Spleen (tissue), 11 donors: ENCODE results near the gene COL28A1. TPM values are rescaled to one million over a fixed set of nuclear protein-coding genes. Genes with fewer than 3 reads are reported as not detected.

Source experiments
- DNase-seq: peaks from one replicate; pipeline ENCODE4 v3.0.0-alpha.2; 2020
- H3K27ac ChIP-seq, 8 donors: fragments of 200-600 bp; sonication (generic) in 7 of 8; 1 replicate in 4 of 8; 2 replicates in 4 of 8; pipeline versions ENCODE4 v1.5.0 to v1.8.0; 2016 to 2021; ENCODE audit warnings: inconsistent platforms in 4 of 8, mild to moderate bottlenecking in 4 of 8, moderate library complexity in 1 of 8
- H3K27me3 ChIP-seq, 7 donors: fragments of 200-600 bp; sonication (generic) in 6 of 7; replicated peaks in 1 of 7; 1 replicate in 4 of 7; 2 replicates in 3 of 7; pipeline versions ENCODE4 v1.5.0 to v1.8.0; 2016 to 2021; ENCODE audit warnings: inconsistent platforms in 3 of 7, mild to moderate bottlenecking in 1 of 7
- H3K36me3 ChIP-seq, 6 donors: fragments of 200-600 bp; sonication (generic) in 5 of 6; 1 replicate in 4 of 6; 2 replicates in 2 of 6; pipeline versions ENCODE4 v1.5.0 to v1.8.0; 2016 to 2021; ENCODE audit warnings: inconsistent platforms in 2 of 6
- H3K4me1 ChIP-seq, 6 donors: fragments of 200-600 bp; sonication (generic) in 5 of 6; 1 replicate in 3 of 6; 2 replicates in 3 of 6; pipeline versions ENCODE4 v1.5.0 to v1.8.0; 2016 to 2021; ENCODE audit warnings: inconsistent platforms in 3 of 6
- H3K4me3 ChIP-seq, 8 donors: fragments of 200-600 bp; sonication (generic) in 7 of 8; 1 replicate in 4 of 8; 2 replicates in 4 of 8; pipeline versions ENCODE4 v1.5.0 to v1.8.0; 2016 to 2021; ENCODE audit warnings: inconsistent platforms in 4 of 8, mild to moderate bottlenecking in 4 of 8, moderate library complexity in 2 of 8
- H3K9me3 ChIP-seq, 8 donors: fragments of 200-600 bp; sonication (generic) in 7 of 8; 1 replicate in 4 of 8; 2 replicates in 4 of 8; pipeline versions ENCODE4 v1.5.0 to v1.8.0; 2016 to 2021; ENCODE audit warnings: inconsistent platforms in 4 of 8
- POLR2A ChIP-seq, 3 donors: fragments of 450-650 bp; IDR thresholded peaks; one replicate each; pipeline ENCODE4 v1.5.1; 2017; ENCODE audit warnings: antibody characterized with exemption in 3 of 3, mild to moderate bottlenecking in 1 of 3
- POLR2AphosphoS5 ChIP-seq, 3 donors: sonication (generic); formaldehyde crosslinking; IDR thresholded peaks; one replicate each; pipeline ENCODE4 v1.5.1; 2017; ENCODE audit warnings: antibody characterized with exemption in 3 of 3
- WGBS, 5 donors: extraction: QIAGEN DNeasy Blood & Tissue Kit in 3 of 5; methylation state at CpG; one replicate each; pipeline versions ENCODE4 v1.1.5 to v1.1.7; 2013 to 2018; 5-methylcytosine and 5-hydroxymethylcytosine counted together
- intact Hi-C: fragments of 100-400 bp; cut with DNase I; formaldehyde crosslinking; loops from one replicate; pipeline ENCODE4 v1.15.0; 2023; ENCODE audit warnings: low total_unique reads
- polyA plus RNA-seq, 3 donors: library from polyadenylated mRNA; stranded (reverse); fragments of 200-250 nt; gene quantifications; one replicate each; pipeline ENCODE4 v1.2.1, GENCODE V29; 2013
- total RNA-seq, 7 donors: library from RNA; depleted of rRNA in 3 of 7; stranded (reverse); fragments of >200 nt in 3 of 7; fragmentation: NEBNext Ultra II Directional in 4 of 7; extraction: Animal tissue kit (Norgen Biotek cat#: 25700) in 4 of 7; gene quantifications; one replicate each; pipeline versions ENCODE4 v1.1.0 to v1.2.1, GENCODE V29; 2016 to 2021
- TF ChIP-seq, protein P1 (sequence below), 11 experiments: fragments of 200-600 bp in 7 of 11; fragments of 450-650 bp in 4 of 11; sonication (generic) in 4 of 11; IDR thresholded peaks in 8 of 11; conservative IDR thresholded peaks in 3 of 11; 1 replicate in 7 of 11; 2 replicates in 4 of 11; pipeline versions ENCODE4 v1.4.0 to v1.8.0; 2016 to 2021; ENCODE audit warnings: antibody characterized with exemption in 11 of 11, inconsistent platforms in 4 of 11, mild to moderate bottlenecking in 1 of 11
- donor health status: healthy with polysubstance abuse.
- donor health status: DM: no; HTN: no; CAD: no; lungs with moderate emphysema.
- donor health status: DM: no; HTN: no; CAD: no.
- donor health status: Bipolar disorder and iron deficiency.
- donor health status: healthy.
- donor health status: DM: no; HTN: no; CAD: no.
- donor health status: DM: yes; HTN: yes; CAD: no.

The COL28A1 gene
- total and polyA plus RNA-seq, 10 donors = 0.08 to 1.6 (median 0.51) TPM

DNA sequence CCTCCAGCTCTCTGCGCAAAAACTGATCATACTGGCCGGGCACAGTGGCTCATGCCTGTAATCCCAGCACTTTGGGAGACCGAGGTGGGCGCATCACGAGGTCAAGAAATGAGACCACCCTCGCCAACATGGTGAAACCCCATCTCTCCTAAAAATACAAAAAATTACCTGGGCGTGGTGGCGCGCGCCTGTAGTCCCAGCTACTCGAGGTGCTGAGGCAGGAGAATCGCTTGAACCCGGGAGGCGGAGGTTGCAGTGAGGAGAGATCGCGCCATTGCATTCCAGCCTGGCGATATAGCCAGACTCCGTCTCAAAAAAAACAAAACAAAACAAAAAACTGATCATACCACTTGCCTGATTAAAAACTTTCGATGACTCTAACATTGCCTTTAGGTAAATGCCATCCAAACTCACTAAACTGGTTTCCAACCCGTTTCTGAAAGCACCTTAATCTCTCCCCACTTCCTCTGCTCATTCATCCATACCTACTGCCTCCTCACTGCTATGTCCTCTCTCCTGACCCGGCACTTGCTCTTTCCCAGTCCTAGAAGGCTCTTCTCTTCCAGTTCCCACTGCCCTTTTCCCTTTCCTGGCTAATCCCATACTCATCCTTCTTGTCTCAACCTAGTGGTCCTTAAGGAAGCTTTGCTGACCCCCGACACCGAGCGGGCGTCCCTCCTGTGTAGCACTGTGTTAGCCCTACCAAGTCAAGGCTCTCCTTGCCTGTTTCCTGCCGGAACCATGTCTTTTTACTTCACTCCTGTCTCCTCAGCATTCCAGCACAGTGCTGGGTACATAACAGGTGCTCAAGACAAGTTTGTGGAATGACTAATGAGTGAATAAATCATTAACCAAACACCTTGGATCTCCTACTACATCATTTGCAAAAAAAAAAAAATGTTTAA is 30.3 kb upstream of the COL28A1 start:
- WGBS, 5 donors = 93 to 95% (median 93%) methylated on average over 26 of the region's 26 CpGs
- H3K4me1 ChIP-seq = peaks cover 6 to 58% (median 46%) of the 10 kb centered on the region in 6 donors
- H3K27ac ChIP-seq = peak overlapping the region; percentile 93 to 98 (median 96)
- DNase-seq = peak; percentile 81
- peak overlapping the region; percentile 63 to 83 (median 68) for H3K4me3 ChIP-seq
- intact Hi-C loops = no loop called here
- peaks cover 0 to 4% (median 0%) of the 10 kb centered on the region in 8 donors for H3K9me3 ChIP-seq
- H3K36me3 ChIP-seq = no peaks in the 10 kb centered on the region
- TF ChIP-seq POLR2A (IDR thresholded peaks at IDR 0.05) = no peak
- no peak for TF ChIP-seq POLR2AphosphoS5 (IDR thresholded peaks at IDR 0.05)
- TF ChIP-seq, protein P1, sequence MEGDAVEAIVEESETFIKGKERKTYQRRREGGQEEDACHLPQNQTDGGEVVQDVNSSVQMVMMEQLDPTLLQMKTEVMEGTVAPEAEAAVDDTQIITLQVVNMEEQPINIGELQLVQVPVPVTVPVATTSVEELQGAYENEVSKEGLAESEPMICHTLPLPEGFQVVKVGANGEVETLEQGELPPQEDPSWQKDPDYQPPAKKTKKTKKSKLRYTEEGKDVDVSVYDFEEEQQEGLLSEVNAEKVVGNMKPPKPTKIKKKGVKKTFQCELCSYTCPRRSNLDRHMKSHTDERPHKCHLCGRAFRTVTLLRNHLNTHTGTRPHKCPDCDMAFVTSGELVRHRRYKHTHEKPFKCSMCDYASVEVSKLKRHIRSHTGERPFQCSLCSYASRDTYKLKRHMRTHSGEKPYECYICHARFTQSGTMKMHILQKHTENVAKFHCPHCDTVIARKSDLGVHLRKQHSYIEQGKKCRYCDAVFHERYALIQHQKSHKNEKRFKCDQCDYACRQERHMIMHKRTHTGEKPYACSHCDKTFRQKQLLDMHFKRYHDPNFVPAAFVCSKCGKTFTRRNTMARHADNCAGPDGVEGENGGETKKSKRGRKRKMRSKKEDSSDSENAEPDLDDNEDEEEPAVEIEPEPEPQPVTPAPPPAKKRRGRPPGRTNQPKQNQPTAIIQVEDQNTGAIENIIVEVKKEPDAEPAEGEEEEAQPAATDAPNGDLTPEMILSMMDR (IDR thresholded peaks at IDR 0.05 in 8 of 11, conservative IDR thresholded peaks at IDR 0.05 in 3 of 11) = no peak
- H3K27me3 ChIP-seq = no peaks in the 10 kb centered on the region

- intact Hi-C loops = no loop called here
- no peak for DNase-seq
- H3K27ac ChIP-seq = peak overlapping the region in 1 of 8 donors; percentile 17
- H3K36me3 ChIP-seq = no peaks in the 10 kb centered on the region
- no peak for TF ChIP-seq POLR2A (IDR thresholded peaks at IDR 0.05)
- H3K4me3 ChIP-seq = no peak overlapping the region
- H3K9me3 ChIP-seq = peaks cover 0 to 4% (median 0%) of the 10 kb centered on the region in 8 donors
- H3K4me1 ChIP-seq = peaks cover 6 to 50% (median 41%) of the 10 kb centered on the region in 6 donors
- 95 to 98% (median 96%) methylated on average over 4 of the region's 4 CpGs for WGBS, 5 donors
- H3K27me3 ChIP-seq = no peaks in the 10 kb centered on the region
Observed at GRCh38 chr7:7565018-7565680, 29.5 kb upstream of the COL28A1 start.

- intact Hi-C loops = no loop called here
- Histone ChIP-seq H3K9me3 (peaks cover 0 to 8% (median 2%) of the 10 kb centered on the region in 8 donors), H3K27me3 (no peaks in the 10 kb centered on the region), H3K36me3 (no peaks in the 10 kb centered on the region), H3K4me3 (no peak overlapping the region), H3K27ac (peak overlapping the region in 1 of 8 donors; percentile 17), H3K4me1 (peaks cover 6 to 42% (median 34%) of the 10 kb centered on the region in 6 donors)
- DNase-seq = no peak
- TF ChIP-seq POLR2A (IDR thresholded peaks at IDR 0.05) (no peak), POLR2AphosphoS5 (IDR thresholded peaks at IDR 0.05) (no peak)
- TF ChIP-seq, protein P1 (IDR thresholded peaks at IDR 0.05 in 8 of 11, conservative IDR thresholded peaks at IDR 0.05 in 3 of 11) = no peak
- 79 to 94% (median 90%) methylated on average over 3 of the region's 3 CpGs for WGBS, 5 donors
Observed at GRCh38 chr7:7564323-7564780, 28.7 kb upstream of the COL28A1 start.

DNA sequence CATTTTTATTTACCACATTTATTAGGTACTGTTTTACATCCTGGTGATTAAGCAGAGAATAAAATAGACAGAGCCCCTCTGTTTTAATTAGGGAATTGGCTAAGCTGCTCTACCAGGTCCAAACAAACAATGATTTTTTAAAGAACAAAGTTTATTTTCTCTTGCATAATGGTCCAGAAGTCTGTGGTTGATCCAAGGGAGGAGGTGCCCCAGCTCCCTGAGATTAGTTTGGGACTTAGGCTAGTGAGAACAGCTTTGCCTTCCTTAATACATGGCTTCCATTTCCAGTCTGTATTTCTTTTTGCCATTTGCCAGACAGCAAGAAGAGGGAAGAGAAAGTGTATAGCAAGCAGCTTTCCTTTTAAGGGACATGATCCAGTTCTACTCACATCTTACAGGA is 28.1 kb upstream of the COL28A1 start:
- no peak overlapping the region for H3K27ac ChIP-seq
- no peak overlapping the region for H3K4me3 ChIP-seq
- H3K4me1 ChIP-seq = peaks cover 6 to 36% (median 29%) of the 10 kb centered on the region in 6 donors
- H3K36me3 ChIP-seq = peaks cover 0 to under 1% (median 0%) of the 10 kb centered on the region in 6 donors
- intact Hi-C loops = no loop called here
- no peak for DNase-seq
- peaks cover 0 to 13% (median 6%) of the 10 kb centered on the region in 8 donors for H3K9me3 ChIP-seq
- H3K27me3 ChIP-seq = no peaks in the 10 kb centered on the region
- TF ChIP-seq POLR2AphosphoS5 (IDR thresholded peaks at IDR 0.05) = no peak
- no peak for TF ChIP-seq POLR2A (IDR thresholded peaks at IDR 0.05)
- TF ChIP-seq, protein P1 (IDR thresholded peaks at IDR 0.05 in 8 of 11, conservative IDR thresholded peaks at IDR 0.05 in 3 of 11) = no peak
